ENCODE data around the gene KIZ. TPM values are rescaled to one million over a fixed set of nuclear protein-coding genes. Genes with fewer than 3 reads are reported as not detected.

Gene KIZ
- total RNA-seq, 1 experiment from 2014 or later = 13.4 TPM

GRCh38 chr20:21139881-21140566, 14.1 kb downstream of the KIZ start:
- BruUV-seq (replicated peaks) = no TSS peak
- Histone ChIP-seq H3F3A (ENCODE audit: low read length, unreplicated experiment) (no peaks in the 10 kb centered on the region), H3K4me3 (ENCODE audit: low read length) (no peak overlapping the region), H3K4me2 (ENCODE audit: low read length) (no peak overlapping the region), H3K27me3 (ENCODE audit: low read length) (no peaks in the 10 kb centered on the region), H3K4me1 (ENCODE audit: insufficient read depth, low read length) (no peaks in the 10 kb centered on the region), H3K9me2 (replicated peaks; ENCODE audit: low read length) (no peaks in the 10 kb centered on the region), H4K20me1 (ENCODE audit: low read length) (no peaks in the 10 kb centered on the region), H3K79me2 (ENCODE audit: low read length) (no peaks in the 10 kb centered on the region), H2AFZ (ENCODE audit: low read length) (no peak overlapping the region), H3K9ac (ENCODE audit: low read length) (no peak overlapping the region), H3K9me3 (ENCODE audit: low read length) (no peaks in the 10 kb centered on the region), H3K27ac (ENCODE audit: low read length) (no peak overlapping the region), H3K36me3 (ENCODE audit: low read depth, low read length) (no peaks in the 10 kb centered on the region; the same call in 1 of the 2 replicates)
- ChIA-PET CTCF (no interaction called here), POLR2A (ENCODE audit: unreplicated experiment) (no interaction called here)
- intact Hi-C loops (cut with micrococcal nuclease) = no loop called here
- ATAC-seq (no peak), DNase-seq (no peak)
- TF ChIP-seq EZH2phosphoT487 (IDR thresholded peaks at IDR 0.05; ENCODE audit: borderline replicate concordance, low read length) (no peak), EZH2 (IDR thresholded peaks at IDR 0.05; ENCODE audit: low read length, unreplicated experiment) (no peak), CTCF (conservative IDR thresholded peaks at IDR 0.05; ENCODE audit: low read depth, low read length) (no peak)

- Histone ChIP-seq H3K4me1 (ENCODE audit: insufficient read depth, low read length) (no peaks in the 10 kb centered on the region), H3K4me2 (ENCODE audit: low read length) (no peak overlapping the region), H3K27ac (ENCODE audit: low read length) (no peak overlapping the region), H4K20me1 (ENCODE audit: low read length) (no peaks in the 10 kb centered on the region), H3K27me3 (ENCODE audit: low read length) (no peaks in the 10 kb centered on the region), H3K9me2 (replicated peaks; ENCODE audit: low read length) (no peaks in the 10 kb centered on the region), H3K79me2 (ENCODE audit: low read length) (no peaks in the 10 kb centered on the region), H3K4me3 (ENCODE audit: low read length) (no peak overlapping the region), H3K9me3 (ENCODE audit: low read length) (no peaks in the 10 kb centered on the region), H3F3A (ENCODE audit: low read length, unreplicated experiment) (no peaks in the 10 kb centered on the region), H3K36me3 (ENCODE audit: low read depth, low read length) (no peaks in the 10 kb centered on the region; the same call in 1 of the 2 replicates), H2AFZ (ENCODE audit: low read length) (no peak overlapping the region), H3K9ac (ENCODE audit: low read length) (no peak overlapping the region)
- no peak for DNase-seq
- no TSS peak for BruUV-seq (replicated peaks)
- CTCF ChIA-PET = no interaction called here
- POLR2A ChIA-PET (ENCODE audit: unreplicated experiment) = interaction anchor here (0.6 kb wide), 1 partner anchor 354 kb away, joined by 3 read pairs; no protein-coding TSS in a partner anchor
- intact Hi-C loops (cut with micrococcal nuclease) = no loop called here
- no peak for ATAC-seq
- TF ChIP-seq CTCF (conservative IDR thresholded peaks at IDR 0.05; ENCODE audit: low read depth, low read length) (no peak), EZH2phosphoT487 (IDR thresholded peaks at IDR 0.05; ENCODE audit: borderline replicate concordance, low read length) (no peak), EZH2 (IDR thresholded peaks at IDR 0.05; ENCODE audit: low read length, unreplicated experiment) (no peak)
These were observed 15.9 kb downstream of the KIZ start for GRCh38 chr20:21141825-21142224.

- Histone ChIP-seq H3K9me2 (replicated peaks; ENCODE audit: low read length) (no peaks in the 10 kb centered on the region), H2AFZ (ENCODE audit: low read length) (no peak overlapping the region), H3K79me2 (ENCODE audit: low read length) (no peaks in the 10 kb centered on the region), H3K4me2 (ENCODE audit: low read length) (no peak overlapping the region), H3K9ac (ENCODE audit: low read length) (no peak overlapping the region), H3K36me3 (ENCODE audit: low read depth, low read length) (no peaks in the 10 kb centered on the region; the same call in 1 of the 2 replicates), H3K27me3 (ENCODE audit: low read length) (no peaks in the 10 kb centered on the region), H4K20me1 (ENCODE audit: low read length) (no peaks in the 10 kb centered on the region), H3F3A (ENCODE audit: low read length, unreplicated experiment) (no peaks in the 10 kb centered on the region), H3K27ac (ENCODE audit: low read length) (no peak overlapping the region), H3K9me3 (ENCODE audit: low read length) (no peaks in the 10 kb centered on the region), H3K4me1 (ENCODE audit: insufficient read depth, low read length) (0 out of 2 replicates have a peak, but pooled peaks cover 6% of the 10 kb centered on the region), H3K4me3 (ENCODE audit: low read length) (no peak overlapping the region)
- ATAC-seq (no peak), DNase-seq (no peak)
- BruUV-seq (replicated peaks) = no TSS peak
- intact Hi-C loops (cut with micrococcal nuclease) = no loop called here
- TF ChIP-seq EZH2 (IDR thresholded peaks at IDR 0.05; ENCODE audit: low read length, unreplicated experiment) (no peak), EZH2phosphoT487 (IDR thresholded peaks at IDR 0.05; ENCODE audit: borderline replicate concordance, low read length) (no peak), CTCF (conservative IDR thresholded peaks at IDR 0.05; ENCODE audit: low read depth, low read length) (no peak)
- CTCF ChIA-PET = no interaction called here
- POLR2A ChIA-PET (ENCODE audit: unreplicated experiment) = no interaction called here
These were observed 17.5 kb downstream of the KIZ start for GRCh38 chr20:21143194-21143890.
